RPMI8226 (cell line): ENCODE measurements around the gene KPNA1.
"Not testable (repeated sequence)": the region's sequence is repeated elsewhere in the genome, so short reads cannot be mapped to it uniquely, and the experiment has no call there.

Experiments
- DNase-seq: peaks from one replicate; pipeline ENCODE4 v3.0.0-alpha.2; 2015

Gene KPNA1

DNA sequence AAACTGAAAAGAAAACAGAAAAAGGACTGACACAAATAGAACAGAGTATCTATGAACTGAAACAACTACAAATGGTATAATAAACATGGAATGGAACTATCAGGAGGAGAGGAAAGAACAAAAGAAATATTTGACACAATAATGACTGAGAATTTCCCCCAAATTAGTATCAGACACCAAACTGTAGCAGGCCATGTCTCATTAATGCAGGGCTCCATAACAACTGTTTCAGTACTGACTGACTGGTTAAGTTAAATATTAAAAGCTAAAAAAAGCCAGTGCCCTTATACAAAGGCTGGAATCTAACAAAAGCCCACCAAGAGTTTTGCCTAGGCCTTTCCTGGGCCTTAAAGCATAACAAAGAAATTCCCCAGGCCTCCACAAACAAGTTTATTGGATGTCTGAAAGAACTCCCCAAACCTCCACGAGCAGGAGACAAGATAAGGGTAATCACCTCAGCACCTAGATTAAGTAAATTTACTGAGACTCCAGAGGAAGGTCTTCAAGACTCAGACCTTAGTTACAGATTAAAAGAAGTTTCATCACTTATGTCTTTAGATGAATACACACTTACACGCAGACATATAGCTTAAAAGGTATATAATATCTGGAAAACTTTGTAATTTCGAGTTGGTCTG lies 45.7 kb downstream of the KPNA1 start:
- DNase-seq: no peak

DNA sequence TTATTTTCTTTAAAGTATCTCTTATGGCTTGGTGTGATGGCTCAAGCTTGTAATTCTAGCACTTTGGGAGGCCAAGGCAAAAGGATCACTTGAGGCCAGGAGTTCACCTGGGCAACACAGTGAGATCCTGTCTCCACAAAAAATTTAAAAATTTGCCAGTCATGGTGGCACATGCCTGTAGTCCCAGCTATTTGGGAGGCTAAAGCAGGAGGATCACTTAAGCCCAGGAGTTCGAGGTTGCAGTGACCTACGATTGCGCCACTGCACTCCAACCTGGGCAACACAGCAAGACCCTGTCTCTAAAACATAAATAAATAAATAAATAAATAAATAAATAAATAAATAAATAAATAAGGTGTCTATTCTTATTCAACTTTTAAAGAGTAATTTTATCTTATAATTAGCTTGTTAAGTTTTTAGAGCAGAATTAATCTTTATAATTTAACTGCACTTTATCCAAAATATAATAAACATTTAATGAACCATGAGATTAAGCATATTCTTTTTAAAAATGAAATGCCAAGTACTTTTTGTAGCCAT lies 48.0 kb downstream of the KPNA1 start:
- DNase-seq: no peak

DNA sequence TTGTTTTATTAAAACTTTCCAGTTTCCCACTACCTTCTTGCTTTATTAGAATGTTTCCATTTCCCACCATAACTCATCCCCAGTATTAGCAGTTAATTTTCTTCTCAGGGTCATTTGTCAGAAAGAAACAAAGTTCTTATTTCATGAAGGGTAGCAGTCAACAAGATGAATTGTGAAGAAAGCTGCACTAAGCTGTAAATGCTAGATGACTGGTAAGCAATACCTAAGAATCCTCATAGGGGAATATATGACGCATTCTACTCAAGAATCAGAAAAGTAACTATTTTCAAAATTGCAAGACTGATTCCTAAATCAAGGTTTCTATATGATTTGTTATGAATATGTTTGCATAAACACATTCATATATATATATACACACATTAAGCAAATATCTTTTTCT lies 50.1 kb downstream of the KPNA1 start:
- no peak for DNase-seq

DNA sequence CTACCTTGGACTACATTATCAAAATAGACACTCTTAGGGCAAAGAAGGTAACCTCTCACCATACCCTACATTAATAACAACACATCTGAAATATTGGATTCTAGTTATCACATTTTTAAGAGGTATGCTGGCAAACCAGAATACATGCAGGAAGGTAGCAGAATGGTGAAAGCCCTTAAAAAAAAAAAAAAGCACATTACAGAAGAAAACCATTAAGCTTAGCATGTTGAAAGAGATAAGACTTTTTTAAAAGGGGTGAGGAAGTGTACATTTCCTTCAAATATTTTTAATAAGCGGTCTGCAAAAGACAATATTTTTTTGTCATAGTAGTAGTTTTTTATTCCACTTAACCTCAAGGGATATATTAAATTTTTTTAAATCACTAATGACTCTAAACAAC lies 52.3 kb downstream of the KPNA1 start:
- no peak for DNase-seq

DNA sequence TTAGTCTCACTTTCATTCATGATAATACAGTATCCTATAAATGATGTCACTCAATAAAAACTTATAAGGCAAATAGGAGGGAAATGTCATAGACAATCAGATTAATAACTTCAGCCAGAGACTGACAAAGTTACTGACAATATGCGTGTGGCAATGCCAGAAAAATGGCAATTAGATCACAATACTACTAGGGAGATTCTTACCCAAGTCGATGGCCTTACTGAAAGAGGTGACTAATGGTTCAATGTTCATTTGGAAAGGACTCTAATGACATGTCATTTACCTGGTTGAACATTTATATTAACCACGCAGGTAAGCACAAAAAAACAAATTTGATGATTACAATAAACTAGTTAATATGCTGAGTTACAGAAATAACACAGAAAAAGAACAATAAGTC lies 52.9 kb downstream of the KPNA1 start:
- no peak for DNase-seq

DNA sequence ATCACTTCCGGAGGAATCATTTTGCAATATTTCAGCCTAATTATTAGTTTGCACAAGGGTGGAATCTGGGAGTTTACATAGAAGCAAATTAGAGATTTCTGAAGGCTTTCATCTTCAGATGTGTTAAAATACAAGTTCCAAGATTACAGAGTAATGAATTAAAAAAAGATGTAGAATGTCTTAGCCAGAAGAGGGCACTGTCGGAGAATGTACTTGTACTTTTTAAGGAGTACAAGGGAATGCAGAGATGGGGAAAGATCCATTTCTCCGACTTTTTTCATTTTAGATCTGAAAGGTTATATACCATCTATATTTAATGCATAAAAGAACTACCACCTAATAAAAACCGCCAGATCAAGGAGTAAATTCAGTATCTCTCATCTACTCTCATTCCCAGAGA lies 55.7 kb downstream of the KPNA1 start:
- DNase-seq: no peak

DNA sequence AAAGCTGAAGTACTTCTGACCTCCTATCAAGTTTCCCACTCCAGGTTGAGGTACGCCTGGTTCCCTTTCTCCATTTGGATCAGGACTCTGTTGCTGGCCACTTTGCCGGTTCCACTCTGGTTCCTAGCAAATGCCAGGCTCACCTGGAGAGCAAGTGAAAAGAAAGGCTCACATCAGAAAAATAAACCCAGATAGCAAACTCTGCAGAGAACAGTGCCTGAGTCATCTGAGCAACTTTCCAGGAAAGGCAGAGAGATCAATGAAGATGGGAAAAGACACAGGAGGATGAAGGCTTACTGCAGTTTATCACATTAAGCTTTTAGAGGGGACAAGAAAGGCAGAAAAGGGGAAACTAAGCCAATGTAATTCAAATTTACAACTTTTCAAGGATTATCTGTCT lies 57.0 kb downstream of the KPNA1 start:
- DNase-seq: no peak

DNA sequence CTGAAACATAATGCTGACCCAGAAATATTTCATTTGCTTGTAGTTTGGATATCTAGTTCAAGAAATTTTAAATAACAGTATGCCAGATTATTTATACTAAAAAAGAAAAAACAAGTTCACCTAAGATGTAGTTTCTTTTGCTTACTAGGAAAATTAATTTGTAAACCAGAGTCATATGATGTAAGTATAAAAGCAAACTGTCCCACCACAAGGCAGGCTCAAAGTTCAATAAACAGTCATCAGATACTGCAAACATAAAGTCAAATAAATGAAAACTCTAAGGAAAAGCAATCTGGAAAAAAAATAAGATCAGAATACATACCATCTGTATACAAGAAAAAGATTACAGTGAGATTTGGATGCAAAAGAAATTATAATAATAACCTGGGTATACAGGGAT lies 58.7 kb downstream of the KPNA1 start:
- DNase-seq: no peak

DNA sequence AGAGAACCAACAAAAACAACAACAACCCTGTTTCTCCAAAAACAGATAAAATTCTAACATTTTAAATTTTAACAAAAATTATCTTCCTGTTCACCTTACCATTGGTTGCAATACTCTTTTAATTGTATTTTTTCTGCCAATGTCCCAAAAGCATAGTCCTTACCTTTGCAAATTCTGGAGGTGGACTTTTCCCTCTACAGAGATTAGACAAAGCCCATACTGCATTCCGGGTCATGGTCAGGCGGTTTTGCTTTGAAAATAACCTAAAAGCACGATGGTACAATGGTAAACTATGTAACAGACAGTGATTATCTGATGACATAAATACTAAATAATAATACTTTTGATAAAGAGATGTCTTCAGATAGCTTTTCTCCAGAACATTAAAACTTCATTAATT lies 63.4 kb downstream of the KPNA1 start:
- no peak for DNase-seq

DNA sequence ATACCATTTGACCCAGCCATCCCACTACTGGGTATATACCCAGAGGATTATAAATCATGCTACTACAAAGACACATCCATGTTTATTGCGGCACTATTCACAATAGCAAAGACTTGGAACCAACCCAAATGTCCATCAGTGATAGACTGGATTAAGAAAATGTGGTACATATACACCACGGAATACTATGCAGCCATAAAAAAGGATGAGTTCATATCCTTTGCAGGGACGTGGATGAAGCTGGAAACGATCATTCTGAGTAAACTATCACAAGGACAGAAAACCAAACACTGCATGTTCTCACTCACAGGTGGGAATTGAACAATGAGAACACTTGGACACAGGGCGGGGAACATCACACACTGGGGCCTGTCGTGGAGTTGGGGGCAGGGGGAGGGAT lies 66.5 kb downstream of the KPNA1 start:
- DNase-seq: not testable (repeated sequence)

DNA sequence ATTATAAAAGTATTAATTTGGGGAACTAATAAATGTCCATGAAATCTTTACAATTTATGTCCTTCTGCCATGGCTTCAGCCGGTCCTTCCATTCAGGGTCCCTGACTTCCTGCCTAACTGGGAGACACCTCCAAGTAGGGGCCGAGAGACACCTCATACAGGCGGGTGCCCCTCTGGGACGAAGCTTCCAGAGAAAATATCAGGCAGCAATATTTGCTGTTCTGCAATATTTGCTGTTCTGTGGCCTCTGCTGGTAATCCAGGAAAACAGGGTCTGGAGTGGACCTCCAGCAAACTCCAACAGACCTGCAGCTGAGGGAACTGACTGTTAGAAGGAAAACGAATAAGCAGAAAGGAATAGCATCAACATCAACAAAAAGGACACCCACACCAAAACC lies 70.2 kb downstream of the KPNA1 start:
- DNase-seq: not testable (repeated sequence)

DNA sequence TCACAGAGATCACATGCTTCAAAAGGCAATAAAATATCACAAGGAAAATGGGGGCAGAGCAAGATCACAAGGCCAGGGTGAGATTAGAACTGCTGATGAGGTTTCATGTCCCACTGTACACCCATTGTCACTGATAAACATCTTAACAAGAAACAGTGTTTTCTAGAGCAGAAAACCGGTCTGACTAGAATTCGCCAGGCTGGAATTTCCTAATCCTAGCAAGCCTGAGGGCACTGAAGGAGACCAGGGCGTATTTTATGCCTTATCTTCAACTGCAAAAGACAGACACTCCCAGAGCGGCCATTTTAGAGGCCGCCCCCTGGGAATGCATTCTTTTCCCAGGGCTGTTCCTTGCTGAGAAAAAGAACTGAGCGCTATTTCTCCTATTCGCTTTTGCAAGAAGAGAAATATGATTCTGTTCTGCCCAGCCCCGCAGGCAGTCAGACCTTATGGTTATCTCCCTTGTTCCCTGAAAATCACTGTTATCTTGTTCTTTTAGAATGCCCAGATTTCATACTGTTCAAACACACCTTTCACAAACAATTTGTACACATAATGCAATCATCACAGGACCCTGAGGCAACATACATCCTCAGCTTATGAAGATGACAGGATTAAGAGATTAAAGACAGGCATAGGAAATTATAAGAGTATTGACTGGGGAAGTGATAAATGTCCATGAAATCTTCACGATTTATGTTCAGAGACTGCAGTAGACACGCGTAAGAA lies 70.8 kb downstream of the KPNA1 start:
- not testable (repeated sequence) for DNase-seq

DNA sequence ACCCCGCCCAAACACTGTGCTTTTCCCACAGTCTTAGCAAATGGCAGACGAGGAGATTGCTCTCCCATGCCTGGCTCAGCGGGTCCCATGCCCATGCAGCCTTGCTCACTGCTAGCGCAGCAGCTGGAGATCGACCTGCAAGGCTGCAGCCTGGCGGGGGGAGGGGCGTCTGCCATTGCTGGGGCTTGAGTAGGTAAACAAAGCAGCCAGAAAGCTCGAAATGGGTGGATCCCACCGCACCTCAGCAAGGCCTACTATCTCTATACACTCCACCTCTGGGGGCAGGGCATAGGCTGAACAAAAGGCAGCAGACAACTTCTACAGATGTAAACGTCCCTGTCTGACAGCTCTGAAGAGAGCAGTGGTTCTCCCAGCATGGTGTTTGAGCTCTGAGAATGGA lies 71.6 kb downstream of the KPNA1 start:
- no peak for DNase-seq

DNA sequence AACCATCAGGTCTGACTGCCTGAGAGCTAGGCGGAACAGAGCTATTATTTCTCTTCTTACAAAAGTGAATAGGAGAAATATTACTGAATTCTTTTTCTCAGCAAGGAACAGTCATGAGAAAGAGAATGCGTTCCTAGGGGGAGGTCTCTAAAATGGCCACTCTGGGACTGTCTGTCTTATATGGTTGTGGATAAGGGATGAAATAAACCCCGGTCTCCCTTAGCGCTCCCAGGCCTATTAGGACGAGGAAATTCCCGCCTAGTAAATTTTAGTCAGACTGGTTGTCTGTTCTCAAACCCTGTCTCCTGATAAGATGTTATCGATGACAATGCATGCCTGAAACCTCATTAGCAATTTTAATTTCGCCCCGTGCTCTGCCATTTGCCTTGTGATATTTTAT lies 78.8 kb downstream of the KPNA1 start:
- no peak for DNase-seq

DNA sequence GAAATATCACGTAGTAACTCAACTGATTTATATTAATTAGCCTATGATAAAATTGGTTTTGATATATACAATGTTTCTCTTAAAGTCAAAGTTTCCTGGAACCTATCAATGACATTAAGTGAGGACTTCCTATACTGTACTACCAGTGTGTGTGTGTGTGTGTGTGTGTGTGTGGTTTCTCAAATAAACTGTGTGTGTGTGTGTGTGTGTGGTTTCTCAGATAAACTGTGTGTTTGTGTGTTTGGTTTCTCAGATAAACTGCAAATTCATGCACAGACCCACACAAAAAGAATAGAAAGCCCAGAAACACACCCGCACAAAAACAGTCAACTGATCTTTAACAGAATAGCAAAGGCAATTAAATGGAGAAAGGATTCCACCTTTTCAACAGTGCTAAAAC lies 84.4 kb downstream of the KPNA1 start:
- no peak for DNase-seq

DNA sequence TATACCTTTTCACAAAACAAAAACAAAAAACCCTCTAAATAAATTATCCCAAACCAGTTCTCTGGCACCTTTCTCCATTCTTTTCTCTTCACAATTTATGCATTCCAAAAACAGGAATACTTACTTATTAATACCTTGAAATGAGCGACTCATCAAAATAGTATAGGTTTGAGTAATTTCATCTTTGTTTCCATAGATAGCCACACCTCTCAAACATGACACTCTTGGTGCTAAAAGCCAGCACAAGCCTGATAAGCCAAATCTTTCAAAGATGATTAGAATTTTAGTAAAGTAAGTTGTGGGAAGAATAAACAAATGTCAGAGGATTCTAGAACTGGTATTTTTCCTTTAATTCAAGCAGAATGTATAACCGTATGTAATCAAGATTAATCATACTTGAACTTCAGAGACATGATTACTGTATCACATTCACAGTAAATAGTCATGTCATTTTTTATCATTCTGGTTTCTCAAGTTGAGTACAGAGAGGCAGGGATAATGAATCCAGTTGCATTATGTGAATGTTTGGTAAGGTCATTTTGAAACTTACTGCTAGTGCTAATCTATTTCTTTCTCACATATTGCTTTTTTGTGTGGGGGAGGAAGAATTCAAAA lies 86.8 kb downstream of the KPNA1 start:
- DNase-seq: no peak

DNA sequence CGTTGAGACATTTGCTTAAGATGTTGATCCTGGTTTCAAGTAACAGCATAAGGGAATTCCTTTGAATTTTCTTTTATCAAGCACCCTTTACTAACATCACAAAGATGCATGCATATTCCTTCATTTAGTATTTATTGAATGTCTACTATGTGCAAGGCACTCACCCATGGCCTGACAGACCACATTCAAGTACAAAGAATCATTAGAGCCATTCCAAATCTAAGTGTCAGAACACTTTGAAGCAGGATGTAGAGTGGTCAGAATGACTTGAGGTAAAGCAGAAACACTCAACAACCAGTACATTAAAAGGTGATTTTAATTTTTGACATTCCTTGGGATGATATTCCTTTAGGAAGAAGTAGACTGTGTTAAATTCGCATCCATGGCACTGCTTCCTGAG lies 92.9 kb downstream of the KPNA1 start:
- no peak for DNase-seq

DNA sequence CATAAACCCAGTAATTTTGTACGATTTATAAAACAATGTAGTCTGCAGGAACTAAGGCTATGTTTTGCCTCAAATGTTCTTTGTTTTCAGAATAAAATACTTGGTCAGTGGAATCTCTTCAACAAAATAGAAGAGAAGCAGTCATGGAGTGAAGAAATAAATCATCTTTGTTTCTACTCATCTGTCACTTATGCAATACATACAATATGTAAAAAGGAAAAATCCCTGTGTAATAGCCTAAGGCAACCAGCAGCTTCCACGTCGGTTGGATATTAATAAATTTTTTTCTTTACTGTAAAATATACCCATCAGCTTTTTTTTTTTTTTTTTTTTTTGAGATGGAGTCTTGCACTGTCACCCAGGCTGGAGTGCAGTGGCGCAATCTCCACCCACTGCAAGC lies 93.6 kb downstream of the KPNA1 start:
- no peak for DNase-seq

DNA sequence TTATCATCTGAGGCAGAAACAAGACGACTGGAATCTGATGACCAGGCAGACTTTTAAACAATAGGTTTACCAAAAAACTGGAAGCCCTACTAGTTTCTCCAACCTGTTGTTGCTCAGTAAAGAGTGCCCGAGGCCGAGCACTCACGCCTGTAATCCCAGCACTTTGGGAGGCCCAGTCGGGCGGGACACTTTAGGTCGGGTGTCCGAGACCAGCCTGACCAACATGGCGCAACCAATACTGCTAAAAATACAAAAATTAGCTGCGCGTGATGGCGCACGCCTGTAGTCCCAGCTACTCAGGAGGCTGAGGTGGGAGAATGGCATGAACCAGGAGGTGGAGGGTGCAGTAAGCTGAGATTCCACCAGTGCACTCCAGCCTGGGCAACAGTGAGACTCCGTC lies 97.8 kb downstream of the KPNA1 start:
- DNase-seq: peak; percentile 23

DNA sequence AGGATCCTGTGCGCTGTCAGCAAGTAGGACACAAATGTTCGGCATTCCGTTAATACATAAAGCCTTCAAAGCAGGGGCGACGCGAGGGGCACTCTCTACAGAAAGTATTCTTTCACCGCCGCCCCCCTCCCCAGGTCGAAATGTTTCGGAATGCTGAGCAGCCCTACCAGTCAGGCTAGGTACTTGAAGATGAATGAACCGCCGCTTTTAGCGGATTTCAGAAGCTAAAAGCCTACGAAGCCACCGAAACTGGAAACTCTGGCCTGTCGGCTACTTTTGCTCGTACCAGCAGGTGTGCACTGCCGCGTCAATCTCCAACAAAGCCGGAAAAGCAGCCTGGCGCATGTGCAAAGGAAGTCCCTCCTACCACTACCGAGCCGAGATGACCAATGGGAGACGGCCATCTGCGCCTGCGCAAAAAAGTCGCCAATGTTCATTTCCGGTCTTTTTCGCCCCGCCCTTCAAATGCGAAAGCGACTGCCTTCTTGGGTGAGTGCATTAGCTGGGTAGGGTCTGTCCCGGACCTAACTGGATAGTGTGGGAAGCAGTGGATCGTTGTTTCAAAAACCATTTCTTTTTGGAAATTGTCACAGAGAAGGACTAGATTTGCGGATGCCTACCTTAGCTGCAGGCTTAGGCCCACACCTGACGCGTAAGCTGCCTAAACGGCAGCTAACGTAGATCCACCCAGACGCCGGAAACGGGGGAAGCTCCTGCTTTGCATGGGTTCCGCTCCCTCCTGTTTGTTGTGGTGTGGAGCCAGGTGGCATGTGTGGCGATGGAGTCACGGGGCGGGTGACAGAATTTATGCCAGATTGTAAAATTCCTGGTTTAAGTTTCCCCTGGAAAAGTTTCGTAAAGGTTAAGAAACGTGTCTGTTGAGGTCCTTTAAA lies 98.7 kb downstream of the KPNA1 start, which contains the start of gene WDR5B:
WDR5B (minus strand) TSS at position 301 of the 893 bp plus-strand sequence. CDS start 534 bp downstream, outside the sequence.
- peak; percentile 98 for DNase-seq

DNA sequence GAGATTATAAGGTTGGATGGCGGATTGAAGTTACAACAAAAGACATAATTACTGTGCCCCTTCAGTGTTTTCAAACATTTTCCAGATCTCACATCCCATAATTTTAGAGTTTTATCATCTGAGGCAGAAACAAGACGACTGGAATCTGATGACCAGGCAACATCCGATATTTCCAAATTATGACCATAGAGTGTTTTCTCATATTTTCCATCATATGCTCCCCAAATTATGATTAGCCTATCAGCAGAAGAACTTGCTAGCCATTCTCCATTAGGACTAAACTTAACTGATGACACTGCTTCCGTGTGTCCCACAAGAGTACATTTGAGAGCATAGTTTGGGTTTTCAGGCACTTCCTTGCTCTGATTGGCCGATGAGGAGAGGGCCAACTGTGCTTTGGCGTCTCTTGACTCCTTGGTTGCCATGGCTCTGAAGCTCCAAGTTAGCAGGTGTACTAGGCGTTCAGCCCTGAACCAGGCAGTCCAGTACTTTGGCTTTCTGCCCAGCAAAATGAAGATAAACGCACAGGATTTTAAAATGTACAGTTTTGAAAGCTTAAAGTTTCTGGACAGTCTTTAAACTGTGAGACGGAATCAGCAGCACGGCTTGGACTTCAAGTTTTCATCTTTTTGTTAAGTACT lies 99.5 kb downstream of the KPNA1 start:
- peak; percentile 87 for DNase-seq

DNA sequence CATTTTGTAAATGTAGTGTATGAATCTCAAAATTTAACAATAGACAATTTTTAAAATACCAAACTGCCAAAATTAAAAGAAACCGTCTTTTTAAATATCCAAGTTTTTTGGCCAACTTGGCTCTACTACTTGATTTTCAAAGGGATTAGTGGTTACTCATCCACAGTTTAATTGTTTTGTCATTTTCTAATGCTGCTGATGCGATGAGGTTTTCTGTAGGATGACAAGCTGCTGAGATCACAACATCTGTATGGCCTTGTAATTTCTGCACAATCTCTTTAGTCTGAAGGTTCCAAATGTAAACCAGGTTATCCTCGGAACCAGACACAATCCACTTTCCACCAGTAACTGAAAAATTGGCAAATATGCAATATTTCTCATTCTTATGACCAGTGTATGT lies 100.3 kb downstream of the KPNA1 start:
- DNase-seq: no peak

DNA sequence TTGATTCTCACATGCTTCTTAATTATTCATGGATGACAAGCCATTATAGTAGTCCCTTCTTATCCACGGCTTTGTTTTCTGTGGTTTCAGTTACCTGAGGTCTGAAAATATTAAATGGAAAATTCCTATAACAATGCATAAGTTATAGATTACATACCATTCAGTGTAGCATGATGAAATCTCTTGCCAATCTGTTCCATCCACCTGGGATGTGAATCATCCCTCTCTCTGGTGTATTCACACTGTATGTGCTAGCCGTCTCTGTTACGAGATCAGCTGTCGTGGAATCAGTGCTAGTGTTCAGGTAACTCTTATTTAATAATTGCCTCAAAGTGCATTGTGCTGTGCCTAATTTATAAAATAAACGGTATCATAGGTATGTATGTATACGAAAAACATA lies 104.1 kb downstream of the KPNA1 start:
- DNase-seq: no peak
